DMS79 (cell line): ENCODE data around the gene PGBD5.

ENCODE experiments used
- DNase-seq: peaks from one replicate; lab custom pipeline; 2025; lab: John Stamatoyannopoulos, UW

PGBD5 gene

DNA sequence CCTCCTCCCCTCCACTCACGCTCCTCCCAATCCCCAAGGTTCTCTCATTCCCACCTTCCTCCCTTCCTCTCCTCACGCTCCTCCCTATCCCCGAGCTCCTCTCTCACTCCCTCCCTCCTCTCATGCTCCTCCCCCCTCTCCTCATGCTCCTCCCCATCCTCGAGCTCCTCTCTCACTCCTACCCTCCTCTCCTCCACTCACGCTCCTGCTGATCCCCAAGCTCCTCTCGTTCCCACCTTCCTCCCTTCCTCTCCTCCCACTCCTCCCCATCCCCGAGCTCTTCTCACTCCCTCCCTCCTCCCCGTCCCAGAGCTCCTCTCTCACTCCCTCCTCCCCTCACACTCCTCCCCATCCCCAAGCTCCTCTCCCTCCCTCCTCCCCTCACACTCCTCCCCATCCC is 31.4 kb downstream of the PGBD5 start:
- DNase-seq = no peak

DNA sequence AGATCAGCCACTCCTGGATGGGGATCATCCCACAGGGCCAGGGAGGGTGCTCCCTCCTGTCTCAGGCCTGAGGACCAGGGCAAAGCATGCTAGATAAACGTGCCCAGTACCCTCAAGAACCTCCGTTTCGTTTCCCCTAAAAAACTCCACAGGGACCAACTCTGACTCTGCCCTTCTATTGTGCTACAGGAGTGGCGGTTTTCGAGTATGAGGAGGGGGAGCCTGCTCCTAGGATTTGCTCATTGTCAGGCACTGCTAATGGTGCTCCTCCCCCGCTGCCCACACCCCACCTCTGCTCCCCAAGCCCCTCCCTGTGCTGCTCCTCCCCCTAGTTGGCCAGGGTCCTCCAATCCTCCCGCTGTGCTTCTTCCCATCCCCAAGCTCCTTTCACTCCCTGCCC is 32.0 kb downstream of the PGBD5 start:
- no peak for DNase-seq

DNA sequence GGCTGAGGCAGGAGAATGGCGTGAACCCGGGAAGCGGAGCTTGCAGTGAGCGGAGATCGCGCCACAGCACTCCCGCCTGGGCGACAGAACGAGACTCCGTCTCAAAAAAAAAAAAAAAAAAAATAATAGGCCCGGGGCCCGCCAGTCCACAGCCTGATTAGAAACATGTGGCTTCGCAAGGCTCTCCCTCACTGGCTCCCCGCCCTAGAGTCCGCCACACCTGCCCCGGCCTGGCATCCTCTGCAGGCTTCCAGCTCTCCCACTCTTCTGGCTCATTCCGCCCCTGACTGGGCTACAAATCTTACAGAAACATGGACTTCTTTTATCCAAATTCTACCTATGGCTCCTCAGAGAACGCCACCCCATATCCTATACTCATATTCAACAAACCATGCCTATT is 32.4 kb downstream of the PGBD5 start:
- no peak for DNase-seq

DNA sequence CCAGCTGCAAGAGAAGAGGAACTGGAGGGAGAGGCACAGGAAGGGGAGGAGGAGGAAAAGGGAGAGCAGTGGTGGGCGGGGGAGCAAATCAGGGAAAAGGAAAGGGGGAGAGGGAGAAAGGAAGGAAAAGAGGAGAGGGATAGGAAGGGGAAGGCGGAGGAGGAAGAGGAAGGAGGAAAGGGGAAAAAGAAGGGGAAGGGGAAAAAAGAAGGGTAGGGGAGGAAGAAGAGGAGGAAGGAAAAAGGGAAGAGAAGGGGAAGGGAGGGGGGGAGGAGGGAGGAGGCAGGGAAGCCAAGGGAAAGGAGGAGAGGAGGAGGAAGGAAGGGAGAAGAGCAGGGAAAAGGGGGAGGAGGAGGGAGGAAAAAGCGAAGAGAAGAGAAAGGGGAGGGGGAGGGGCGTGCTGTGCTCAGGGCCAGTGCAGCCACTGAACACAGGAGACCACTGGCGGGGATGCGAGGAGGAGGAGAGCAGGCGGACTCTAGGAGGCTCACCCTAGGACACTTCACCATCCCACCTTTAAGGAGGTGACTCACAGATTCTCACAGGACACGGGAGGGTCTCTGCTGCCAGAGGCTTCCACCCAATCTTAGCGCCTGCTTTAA is 33.1 kb downstream of the PGBD5 start:
- no peak for DNase-seq

DNA sequence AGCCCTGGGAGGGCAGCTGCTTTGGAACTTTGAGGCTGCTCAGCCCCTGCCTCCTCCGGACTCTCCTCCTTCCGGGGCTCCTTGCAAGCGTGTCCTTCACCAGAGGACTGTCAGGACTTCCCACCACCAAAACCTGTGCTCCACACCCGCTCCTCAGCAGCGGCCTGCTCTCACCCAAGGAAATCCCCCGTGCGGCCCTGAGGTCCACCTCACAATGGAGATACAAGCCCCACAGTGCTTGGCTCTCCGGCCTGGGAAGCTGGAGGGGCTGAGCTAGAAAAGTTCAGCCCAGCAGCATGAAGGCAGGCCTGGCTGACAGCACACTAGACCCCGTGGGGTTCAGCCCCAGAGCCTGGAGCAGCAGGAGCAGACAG is 33.6 kb downstream of the PGBD5 start:
- DNase-seq = no peak

DNA sequence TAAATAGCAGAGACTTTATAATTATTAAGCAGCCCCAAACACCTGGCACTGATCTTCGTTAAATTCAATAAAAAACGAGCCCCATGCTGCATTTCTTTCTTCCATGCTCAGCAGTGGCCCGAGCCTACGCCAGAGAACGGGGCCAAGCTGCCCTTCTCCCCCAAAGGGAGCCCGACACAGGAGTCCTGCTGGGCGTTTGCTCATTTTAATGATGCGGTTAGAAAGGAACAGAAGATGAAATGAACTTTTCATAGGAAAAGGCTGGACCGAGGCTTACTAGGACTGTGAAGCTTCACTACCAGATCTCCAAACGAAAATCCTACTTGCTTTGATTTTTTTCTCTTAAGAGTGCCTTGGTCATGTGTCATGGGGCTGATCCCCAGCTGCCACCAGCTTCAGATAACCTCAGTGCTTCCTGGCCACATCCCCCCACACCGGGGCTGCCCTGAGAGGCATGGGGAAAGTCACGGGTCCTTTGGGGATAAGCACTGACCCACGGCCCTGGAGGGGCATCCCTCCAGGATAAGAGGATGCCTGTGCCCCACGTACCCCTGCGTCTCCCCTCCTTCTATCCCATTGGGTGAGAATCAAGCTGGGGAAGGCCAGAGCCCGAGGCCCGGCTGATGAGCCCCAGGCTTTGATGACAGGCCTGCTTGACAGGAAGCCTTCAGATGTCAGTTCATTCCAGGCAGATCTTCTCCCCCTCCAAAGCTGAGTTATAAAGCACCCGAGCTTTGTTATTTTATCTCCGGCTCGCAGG is 34.2 kb downstream of the PGBD5 start:
- DNase-seq = no peak

DNA sequence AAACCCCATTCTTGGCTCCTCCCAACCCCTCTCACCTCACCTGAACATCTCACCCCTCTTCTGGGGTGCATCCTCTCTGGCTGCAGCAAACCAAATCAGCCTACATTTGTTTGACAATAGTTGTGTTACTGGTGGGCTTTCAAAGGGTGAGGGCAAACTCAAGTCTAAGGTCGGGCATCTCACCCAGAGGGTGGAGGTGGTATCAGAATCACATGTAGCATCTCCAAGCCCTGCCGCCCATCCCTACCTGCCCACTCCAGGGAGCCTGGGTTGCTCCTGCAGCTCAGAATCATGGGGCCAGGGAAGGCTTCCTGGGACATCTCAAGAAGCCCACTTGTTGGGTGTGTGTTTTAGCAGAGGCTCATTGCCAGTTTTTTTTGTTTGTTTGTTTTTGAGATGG is 35.8 kb downstream of the PGBD5 start:
- DNase-seq = no peak

DNA sequence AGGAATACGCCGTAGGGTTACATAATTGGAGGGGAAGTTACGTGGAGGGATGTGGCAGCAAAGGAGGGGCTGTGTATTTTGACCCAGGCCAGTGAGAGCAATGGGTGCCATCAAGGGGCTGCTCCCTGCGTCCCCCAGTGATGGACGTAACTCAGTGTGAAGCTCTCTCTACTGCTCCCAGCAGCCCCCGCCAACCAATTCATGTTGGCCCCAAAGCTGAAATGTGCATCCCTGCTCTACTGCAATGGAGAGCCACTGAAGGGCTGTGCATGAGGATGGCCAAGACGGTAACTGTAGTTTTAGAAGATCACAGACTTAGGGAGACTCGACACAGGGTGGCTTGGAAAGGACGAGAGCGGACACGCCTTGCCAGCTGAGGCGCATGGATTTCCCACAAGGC is 38.3 kb downstream of the PGBD5 start:
- DNase-seq = no peak

DNA sequence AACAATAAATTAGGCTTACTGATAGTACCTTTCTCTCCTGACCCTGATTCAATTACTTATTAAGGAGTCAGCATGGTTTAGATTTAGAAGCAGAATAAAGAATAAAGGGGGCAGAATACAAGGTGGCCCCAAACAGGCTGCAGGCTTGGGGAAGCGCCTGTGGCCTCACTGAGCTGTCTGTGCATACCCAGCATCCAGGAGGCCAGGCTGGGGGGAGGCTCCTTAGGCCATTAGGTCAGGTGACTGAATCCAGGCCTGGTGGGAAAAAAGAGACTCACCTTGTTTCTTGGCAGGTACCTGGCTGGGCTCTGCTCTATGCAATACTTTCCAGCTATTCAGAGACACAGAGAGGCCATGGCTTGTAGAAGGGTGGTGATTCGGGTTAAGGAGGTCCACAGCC is 38.8 kb downstream of the PGBD5 start:
- no peak for DNase-seq

DNA sequence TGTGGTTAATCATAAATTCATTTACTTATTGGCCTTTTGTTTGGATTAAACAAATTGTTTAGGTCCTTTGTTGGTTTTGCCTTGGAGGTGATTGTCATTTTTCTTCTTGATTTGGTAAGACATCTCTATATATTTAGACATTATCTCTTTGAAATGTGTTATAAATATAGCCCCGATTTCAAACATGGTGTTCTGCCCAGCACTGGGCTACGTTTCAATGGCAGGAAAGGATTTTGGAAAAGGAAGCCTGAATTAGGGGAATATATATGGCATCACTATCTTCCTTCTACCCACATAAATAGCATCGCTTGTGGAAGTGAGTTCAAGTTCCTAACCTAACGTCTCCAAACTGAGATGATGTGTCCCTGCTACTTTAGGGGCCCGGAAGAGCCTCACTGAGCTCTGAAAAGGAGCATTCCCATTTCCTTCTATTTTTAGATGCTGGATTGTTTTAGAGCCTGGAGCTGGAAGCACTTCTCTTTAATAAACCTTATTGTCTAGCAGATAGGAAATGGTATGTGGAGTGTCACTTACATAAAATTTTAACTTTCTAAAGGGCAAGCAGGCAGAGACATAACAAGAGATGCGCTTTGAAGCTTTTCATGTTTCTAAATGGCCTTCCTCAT is 39.4 kb downstream of the PGBD5 start:
- no peak for DNase-seq

DNA sequence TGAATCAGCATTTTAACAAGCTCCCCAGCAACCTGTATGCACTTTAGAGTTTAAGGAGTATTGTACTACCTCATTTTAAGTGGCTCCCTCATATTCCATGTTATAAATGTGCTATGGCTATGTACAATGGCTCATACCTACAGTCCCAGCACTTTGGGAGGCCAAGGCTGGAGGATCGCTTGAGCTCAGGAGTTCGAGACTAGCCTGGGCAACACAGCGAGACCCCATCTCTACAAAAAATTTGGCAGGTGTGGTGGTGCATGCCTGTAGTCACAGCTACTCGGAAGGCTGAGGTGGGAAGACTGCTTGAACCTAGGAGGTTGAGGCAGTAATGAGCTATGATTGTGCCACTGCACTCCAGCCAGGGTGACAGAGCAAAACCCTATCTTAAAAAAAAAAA is 40.2 kb downstream of the PGBD5 start:
- DNase-seq = no peak

DNA sequence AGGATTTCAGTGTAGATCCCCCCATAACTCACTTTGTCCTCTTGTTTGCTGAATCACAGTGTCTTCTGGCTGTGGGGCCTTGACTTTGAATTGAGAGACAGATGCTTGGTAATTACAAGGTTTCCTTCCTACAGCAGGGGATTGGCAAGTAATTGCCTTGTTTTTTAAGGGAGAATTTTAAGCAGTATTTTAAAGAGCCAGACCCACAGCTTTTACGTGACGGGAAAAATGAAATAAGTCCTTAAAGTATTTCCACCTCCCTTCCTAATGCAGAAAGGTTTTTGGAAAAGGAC is 41.0 kb downstream of the PGBD5 start:
- no peak for DNase-seq

DNA sequence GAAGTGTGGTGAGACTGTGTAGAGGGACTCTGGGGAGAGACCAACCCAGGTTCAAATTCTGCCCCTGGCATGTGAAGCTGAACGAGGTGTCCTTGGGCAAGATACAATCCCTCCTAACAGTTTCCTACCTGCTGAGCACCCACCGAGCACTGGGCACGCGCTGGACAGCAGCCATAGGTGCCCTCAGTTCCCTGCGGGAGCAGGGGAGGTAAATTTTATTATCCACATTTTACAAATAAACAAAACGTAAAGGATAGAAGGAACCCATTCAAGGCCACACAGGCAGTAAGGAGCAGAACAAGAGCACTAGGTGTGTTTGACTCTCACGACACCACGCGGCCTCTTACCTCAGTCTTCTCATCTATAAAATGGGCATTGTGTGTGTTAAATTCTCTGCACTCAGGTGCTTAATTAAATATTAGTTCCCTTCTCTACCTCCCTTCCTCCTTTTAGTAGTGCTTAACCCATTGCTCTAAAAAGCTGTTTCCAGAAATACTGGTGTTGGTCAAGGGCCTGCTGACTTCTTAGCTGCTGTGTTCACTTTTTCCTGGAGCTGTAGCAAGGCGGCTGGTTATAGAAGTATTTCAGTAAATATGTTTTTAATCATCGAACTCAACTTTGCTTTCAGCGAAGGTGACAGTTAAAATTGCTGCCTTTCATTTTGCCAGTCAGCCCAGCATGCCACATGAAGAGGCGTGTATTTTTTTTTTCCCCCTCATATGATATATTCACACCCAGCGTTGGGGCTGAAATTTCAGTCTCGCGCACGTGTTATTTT is 41.6 kb downstream of the PGBD5 start:
- DNase-seq = no peak

DNA sequence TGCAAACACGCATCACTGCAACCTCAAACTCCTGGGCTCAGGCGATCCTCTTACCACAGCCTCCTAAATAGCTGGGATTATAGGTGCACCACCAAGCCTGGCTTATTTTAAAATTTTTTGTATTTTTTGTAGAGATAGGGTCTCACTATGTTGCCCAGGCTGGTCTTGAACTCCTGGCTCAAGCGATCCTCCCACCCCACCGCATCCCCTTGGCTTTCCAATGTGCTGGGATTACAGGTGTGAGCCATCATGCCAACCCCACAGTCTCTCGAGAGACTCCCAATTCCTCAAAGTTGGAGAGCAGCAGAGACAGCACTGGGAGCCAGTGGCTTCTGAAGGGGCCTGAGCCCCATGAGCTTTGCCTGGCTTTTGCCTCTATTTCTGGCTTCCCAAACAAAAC is 42.7 kb downstream of the PGBD5 start:
- DNase-seq = no peak

DNA sequence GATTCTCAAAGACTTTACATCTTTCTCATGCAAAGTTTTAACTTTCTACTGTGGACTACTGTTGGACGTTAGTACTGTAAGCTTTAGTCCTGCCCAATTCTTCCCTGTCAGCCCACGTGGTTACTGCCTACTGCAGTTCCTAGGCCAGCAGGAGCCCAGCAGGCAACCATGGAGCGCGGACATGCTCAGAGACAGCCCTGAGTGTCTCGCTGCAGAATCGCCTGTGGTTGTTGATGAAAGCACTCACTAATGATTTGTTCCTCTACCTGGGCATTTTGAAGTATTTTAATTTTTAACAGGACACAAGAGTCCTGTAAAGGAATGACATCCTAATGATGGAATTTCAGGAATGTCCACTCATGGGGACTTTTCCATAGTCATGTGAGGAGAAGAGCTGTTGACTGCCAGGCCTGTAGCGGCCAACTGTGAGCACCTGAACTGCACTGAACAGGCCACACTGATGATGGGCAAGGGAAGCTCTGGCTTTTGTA is 44.1 kb downstream of the PGBD5 start:
- no peak for DNase-seq

DNA sequence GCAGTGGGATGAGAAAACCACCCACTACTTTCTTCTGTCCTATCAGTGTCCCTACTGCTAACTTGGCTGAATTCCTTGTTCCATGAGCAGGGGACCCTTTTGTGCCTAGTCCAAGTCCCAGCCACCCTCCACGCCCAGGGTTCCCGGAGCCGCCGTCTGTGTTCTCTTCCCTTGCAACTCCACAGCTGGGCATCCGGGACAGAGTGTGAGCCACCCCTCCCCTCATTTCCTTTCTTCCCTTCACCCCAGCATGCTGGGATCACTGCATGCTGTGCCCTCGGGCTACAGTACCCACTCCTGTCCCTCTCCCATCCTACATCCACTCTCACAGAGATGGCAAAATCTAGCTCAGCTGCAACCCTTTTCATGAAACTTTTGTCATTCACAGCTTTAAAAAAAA is 44.5 kb downstream of the PGBD5 start:
- no peak for DNase-seq

DNA sequence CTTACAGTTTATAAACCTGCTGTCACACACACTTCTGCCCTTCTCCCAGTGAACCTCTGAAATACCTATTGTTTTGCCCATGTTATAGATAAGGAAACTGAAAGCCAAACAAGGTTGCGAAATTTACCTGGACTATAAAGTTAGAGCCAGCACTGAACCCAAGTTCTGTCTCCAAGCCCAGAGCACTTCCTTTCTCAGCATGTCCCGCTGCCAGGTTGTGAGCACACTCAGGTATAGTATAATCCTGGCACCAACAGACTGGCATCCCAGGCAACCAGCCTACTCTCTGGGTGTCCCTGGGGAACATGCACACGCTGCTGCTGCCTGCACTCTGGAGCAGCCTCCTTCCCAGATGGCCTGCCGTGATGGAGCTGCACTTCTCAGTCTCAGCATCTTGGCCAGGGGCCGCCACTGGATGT is 45.1 kb downstream of the PGBD5 start:
- DNase-seq = peak; percentile 35

DNA sequence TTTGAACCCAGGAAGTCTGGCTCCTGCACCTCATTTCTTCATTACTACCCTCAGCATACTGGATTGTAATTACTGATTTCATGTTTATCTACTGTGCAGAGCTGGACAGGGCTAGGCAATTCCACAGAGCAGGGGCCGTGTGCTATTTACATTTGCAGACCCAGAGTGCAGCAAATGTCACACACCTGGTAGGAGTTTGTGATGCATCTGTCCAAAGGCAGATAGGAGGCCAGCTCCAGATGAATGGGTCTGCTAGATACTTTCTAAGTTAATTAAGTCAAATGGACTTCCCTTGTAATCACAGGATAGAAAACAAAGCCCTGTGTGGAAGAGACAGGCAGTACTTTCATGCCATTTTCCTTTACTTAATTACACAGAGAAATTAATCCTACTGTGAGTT is 46.2 kb downstream of the PGBD5 start:
- no peak for DNase-seq

DNA sequence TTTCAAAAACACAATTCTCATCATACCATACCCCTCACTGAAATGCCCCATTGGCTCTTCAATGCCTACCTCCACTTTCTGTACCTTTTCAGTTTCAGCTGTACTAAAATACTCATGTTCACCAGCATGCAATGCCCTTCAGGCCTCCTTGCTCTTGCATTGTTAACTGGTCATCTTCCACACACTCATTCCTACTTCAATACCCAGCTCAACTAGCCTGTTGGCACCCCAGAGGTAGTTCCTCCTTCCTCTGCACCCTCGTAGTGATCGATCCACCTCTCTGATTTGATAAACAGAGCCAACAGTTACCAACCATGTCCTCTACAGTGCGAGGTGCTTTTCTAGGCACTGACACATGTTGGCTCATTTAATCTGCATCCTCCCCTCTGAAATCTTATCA is 46.7 kb downstream of the PGBD5 start:
- no peak for DNase-seq

DNA sequence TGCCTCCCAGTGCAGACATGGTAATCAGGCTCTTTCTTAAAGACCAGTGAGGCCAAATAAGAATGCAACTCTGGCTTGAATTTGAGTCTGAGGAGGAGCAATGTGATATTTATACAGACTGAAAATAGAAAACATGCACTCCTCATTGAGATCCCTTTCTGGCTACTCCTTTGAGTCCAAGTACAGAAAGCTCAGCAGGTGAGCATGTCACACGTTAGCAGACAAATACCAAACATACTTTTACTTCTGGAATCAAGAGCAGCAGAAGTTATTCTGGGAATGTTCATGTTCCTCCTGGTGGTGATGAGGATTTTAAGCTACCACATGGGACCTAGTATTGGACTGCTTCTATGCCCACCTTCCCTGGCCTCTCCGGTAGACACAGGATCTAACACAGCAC is 48.3 kb downstream of the PGBD5 start:
- no peak for DNase-seq

DNA sequence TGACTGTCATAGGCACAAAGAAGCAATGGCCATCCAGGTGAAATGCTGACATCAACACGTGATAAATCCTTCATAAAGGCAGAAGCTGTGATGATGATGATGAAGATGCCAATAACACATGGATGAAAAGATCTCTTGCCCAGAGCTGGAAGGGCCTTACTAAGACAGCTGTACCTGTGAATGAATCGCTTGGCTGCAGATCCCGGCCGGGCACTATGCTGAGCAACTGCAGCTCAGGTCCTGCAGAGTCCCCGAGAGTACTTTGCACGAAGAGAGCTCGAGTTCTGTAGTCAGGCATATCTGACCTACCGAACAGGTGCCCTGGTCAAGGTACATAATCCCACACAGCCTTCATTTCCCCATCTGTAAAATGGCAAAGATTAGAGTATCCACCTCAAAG is 48.8 kb downstream of the PGBD5 start:
- no peak for DNase-seq

DNA sequence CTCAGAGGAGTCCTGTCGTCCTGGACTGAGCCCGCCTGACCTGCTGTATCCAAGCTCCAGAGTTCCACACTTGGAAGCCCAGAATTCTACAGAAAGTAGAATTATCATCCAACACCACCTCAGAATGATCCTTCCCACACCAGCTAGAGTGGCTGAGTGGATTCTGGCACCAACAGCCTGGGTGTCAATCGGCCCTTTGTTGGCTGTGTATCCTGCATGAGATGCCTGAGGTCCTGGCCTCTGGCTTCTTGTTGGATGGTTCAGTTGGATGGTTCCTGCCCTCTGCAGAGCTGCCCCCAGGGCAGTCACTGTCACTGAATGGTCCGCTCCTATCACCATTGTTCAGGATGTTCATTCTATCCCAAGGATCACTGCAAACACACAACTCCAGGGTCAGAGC is 49.8 kb downstream of the PGBD5 start:
- DNase-seq = no peak

DNA sequence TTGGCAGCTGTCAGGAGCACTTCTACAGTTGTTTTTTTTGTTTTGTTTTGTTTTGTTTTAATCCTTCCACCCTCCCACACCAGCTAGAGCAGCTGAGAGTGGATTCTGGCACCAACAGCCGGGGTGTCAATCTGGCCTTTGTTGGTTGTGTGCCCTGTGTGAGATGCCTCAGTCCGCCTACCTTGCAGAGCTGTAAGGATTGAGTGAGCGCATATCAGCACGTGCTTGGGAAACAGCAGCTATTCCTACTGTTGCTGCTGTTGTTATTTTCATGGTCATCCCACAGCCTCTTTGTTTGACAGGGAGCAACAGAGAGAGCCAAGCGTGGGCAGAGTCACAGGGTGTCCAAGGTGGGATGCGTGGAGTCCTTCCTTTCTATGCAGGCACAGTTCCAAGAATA is 50.4 kb downstream of the PGBD5 start:
- no peak for DNase-seq
